Fibroblast of lung (primary cell): Measurements from ENCODE around the gene AFG3L2. TPM values are rescaled to one million over a fixed set of nuclear protein-coding genes. Genes with fewer than 3 reads are reported as not detected.

Experiments used
- DNase-seq, 2 donors: peaks; one replicate each; pipeline versions ENCODE4 v3.0.0 to v3.0.0-alpha.2; 2010; ENCODE audit warnings: low read depth in 2 of 2
- H2AFZ ChIP-seq: 2 replicates; pipeline ENCODE4 v1.5.1; 2012; ENCODE audit warnings: low read length, control low read depth, inconsistent platforms
- H3K27ac ChIP-seq: 2 replicates; pipeline ENCODE4 v1.5.1; 2011; ENCODE audit warnings: low read length, control low read depth; ENCODE audit not compliant: insufficient read depth
- H3K27me3 ChIP-seq: 2 replicates; pipeline ENCODE4 v1.5.1; 2011; ENCODE audit warnings: mild to moderate bottlenecking, low read length; ENCODE audit not compliant: control insufficient read depth, insufficient read depth
- H3K36me3 ChIP-seq: 2 replicates; pipeline ENCODE4 v1.5.1; 2011; ENCODE audit warnings: low read length; ENCODE audit not compliant: control insufficient read depth, insufficient read depth
- H3K4me1 ChIP-seq: 2 replicates; pipeline ENCODE4 v1.5.1; 2011; ENCODE audit warnings: low read length; ENCODE audit not compliant: control insufficient read depth, insufficient read depth; ENCODE audit errors: extremely low read depth
- H3K4me2 ChIP-seq: 2 replicates; pipeline ENCODE4 v1.5.1; 2011; ENCODE audit warnings: low read length, control low read depth; ENCODE audit not compliant: insufficient read depth; ENCODE audit errors: extremely low read depth
- H3K4me3 ChIP-seq, 4 experiments: fragments of 200-600 bp in 1 of 4; sonication (generic) in 1 of 4; replicated peaks in 1 of 4; 2 replicates each; pipeline ENCODE4 v1.5.1; 2011 to 2016; ENCODE audit warnings: low read length in 4 of 4, low read depth in 3 of 4, mild to moderate bottlenecking in 3 of 4, control low read depth in 2 of 4, inconsistent platforms in 1 of 4, mixed read lengths in 1 of 4; ENCODE audit not compliant: insufficient read depth in 1 of 4; ENCODE audit errors: control extremely low read depth in 1 of 4
- H3K79me2 ChIP-seq: 2 replicates; pipeline ENCODE4 v1.5.1; 2012; ENCODE audit warnings: mild to moderate bottlenecking, low read length, inconsistent platforms; ENCODE audit not compliant: control insufficient read depth, insufficient read depth
- H3K9ac ChIP-seq: 2 replicates; pipeline ENCODE4 v1.5.1; 2011; ENCODE audit warnings: mild to moderate bottlenecking, low read length, control low read depth; ENCODE audit not compliant: insufficient read depth
- H3K9me3 ChIP-seq: 2 replicates; pipeline ENCODE4 v1.5.1; 2012; ENCODE audit warnings: low read depth, low read length; ENCODE audit not compliant: control insufficient read depth, insufficient read depth
- H4K20me1 ChIP-seq: 2 replicates; pipeline ENCODE4 v1.5.1; 2011; ENCODE audit warnings: low read length; ENCODE audit not compliant: control insufficient read depth, insufficient read depth; ENCODE audit errors: extremely low read depth
- EZH2 ChIP-seq: IDR thresholded peaks from 2 replicates; pipeline ENCODE4 v1.5.1; 2012; ENCODE audit warnings: low read length, control low read depth, mild to moderate bottlenecking; ENCODE audit errors: missing control alignments
- polyA plus RNA-seq, 2 donors: library from polyadenylated mRNA; depleted of rRNA in 1 of 2; stranded (reverse) in 1 of 2; unstranded in 1 of 2; fragments of >200 nt; gene quantifications; 2 replicates each; pipeline ENCODE4 v1.2.1, GENCODE V29; 2011 to 2012; ENCODE audit warnings: missing spikeins in 1 of 2
- total RNA-seq: library from RNA; depleted of rRNA; stranded (reverse); fragments of >200 nt; gene quantifications from 2 replicates; pipeline ENCODE4 v1.2.1, GENCODE V29; 2014
- TF ChIP-seq, protein P1 (sequence below), 2 donors: IDR thresholded peaks in 1 of 2; conservative IDR thresholded peaks in 1 of 2; 1 replicate in 1 of 2; 2 replicates in 1 of 2; pipeline ENCODE4 v1.5.1; 2011 to 2012; ENCODE audit warnings: low read length in 2 of 2, control low read depth in 1 of 2, inconsistent platforms in 1 of 2, low read depth in 1 of 2, mild to moderate bottlenecking in 1 of 2

Gene AFG3L2
- total and polyA plus RNA-seq, 2 donors (not counting 1 experiment from before 2014, with no cell fraction given) = 38.3 to 41.0 TPM

- Histone ChIP-seq H3K27me3 (no peaks in the 10 kb centered on the region), H4K20me1 (no peaks in the 10 kb centered on the region), H3K4me1 (peaks cover 2% of the 10 kb centered on the region), H3K27ac (no peak overlapping the region), H3K9ac (no peak overlapping the region), H3K36me3 (no peaks in the 10 kb centered on the region), H3K9me3 (no peaks in the 10 kb centered on the region), H2AFZ (no peak overlapping the region), H3K4me3 (no peak overlapping the region), H3K4me2 (peak overlapping the region; percentile 17), H3K79me2 (peaks cover 23% of the 10 kb centered on the region)
- TF ChIP-seq EZH2 = no peak
- TF ChIP-seq, protein P1, sequence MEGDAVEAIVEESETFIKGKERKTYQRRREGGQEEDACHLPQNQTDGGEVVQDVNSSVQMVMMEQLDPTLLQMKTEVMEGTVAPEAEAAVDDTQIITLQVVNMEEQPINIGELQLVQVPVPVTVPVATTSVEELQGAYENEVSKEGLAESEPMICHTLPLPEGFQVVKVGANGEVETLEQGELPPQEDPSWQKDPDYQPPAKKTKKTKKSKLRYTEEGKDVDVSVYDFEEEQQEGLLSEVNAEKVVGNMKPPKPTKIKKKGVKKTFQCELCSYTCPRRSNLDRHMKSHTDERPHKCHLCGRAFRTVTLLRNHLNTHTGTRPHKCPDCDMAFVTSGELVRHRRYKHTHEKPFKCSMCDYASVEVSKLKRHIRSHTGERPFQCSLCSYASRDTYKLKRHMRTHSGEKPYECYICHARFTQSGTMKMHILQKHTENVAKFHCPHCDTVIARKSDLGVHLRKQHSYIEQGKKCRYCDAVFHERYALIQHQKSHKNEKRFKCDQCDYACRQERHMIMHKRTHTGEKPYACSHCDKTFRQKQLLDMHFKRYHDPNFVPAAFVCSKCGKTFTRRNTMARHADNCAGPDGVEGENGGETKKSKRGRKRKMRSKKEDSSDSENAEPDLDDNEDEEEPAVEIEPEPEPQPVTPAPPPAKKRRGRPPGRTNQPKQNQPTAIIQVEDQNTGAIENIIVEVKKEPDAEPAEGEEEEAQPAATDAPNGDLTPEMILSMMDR (conservative IDR thresholded peaks at IDR 0.05 in 1 of 2, IDR thresholded peaks at IDR 0.05 in 1 of 2; ENCODE audit: low read depth in 1 of 2, low read length in 2 of 2) = no peak
- peak in 1 of 2 donors; percentile 66 for DNase-seq
Measured at GRCh38 chr18:12409469-12409868, 32.4 kb upstream of the AFG3L2 start.

- no peaks in the 10 kb centered on the region for H3K27me3 ChIP-seq
- H4K20me1 ChIP-seq = no peaks in the 10 kb centered on the region
- H3K4me3 ChIP-seq = peak overlapping the region; percentile 63 to 85 (median 80)
- H2AFZ ChIP-seq = peak overlapping the region; percentile 67
- peaks cover 6% of the 10 kb centered on the region for H3K4me1 ChIP-seq
- H3K79me2 ChIP-seq = peaks cover 21% of the 10 kb centered on the region
- peak overlapping the region; percentile 80 for H3K27ac ChIP-seq
- H3K36me3 ChIP-seq = no peaks in the 10 kb centered on the region
- H3K9me3 ChIP-seq = no peaks in the 10 kb centered on the region
- peak overlapping the region; percentile 78 for H3K9ac ChIP-seq
- TF ChIP-seq, protein P1 (conservative IDR thresholded peaks at IDR 0.05 in 1 of 2, IDR thresholded peaks at IDR 0.05 in 1 of 2; ENCODE audit: low read depth in 1 of 2, low read length in 2 of 2) = no peak
- no peak for TF ChIP-seq EZH2
- peak; percentile 33 to 45 for DNase-seq
- peak overlapping the region; percentile 95 for H3K4me2 ChIP-seq
Measured at GRCh38 chr18:12408247-12408869, 31.3 kb upstream of the AFG3L2 start.

GRCh38 chr18:12406371-12407111, 29.5 kb upstream of the AFG3L2 start:
- Histone ChIP-seq H3K27ac (no peak overlapping the region), H3K4me3 (no peak overlapping the region), H3K4me1 (peaks cover 7% of the 10 kb centered on the region), H3K4me2 (no peak overlapping the region), H2AFZ (no peak overlapping the region), H3K9me3 (no peaks in the 10 kb centered on the region), H4K20me1 (no peaks in the 10 kb centered on the region), H3K9ac (no peak overlapping the region), H3K36me3 (no peaks in the 10 kb centered on the region), H3K27me3 (no peaks in the 10 kb centered on the region), H3K79me2 (peaks cover 20% of the 10 kb centered on the region)
- no peak for TF ChIP-seq EZH2
- TF ChIP-seq, protein P1 (conservative IDR thresholded peaks at IDR 0.05 in 1 of 2, IDR thresholded peaks at IDR 0.05 in 1 of 2; ENCODE audit: low read depth in 1 of 2, low read length in 2 of 2) = no peak
- peak in 1 of 2 donors; percentile 12 for DNase-seq
